HepG2 (cell line): ENCODE data around the gene ZNF674. TPM values are rescaled to one million over a fixed set of nuclear protein-coding genes. Genes with fewer than 3 reads are reported as not detected.

ENCODE experiments used
- DBP ChIP-seq: sonication (generic); formaldehyde crosslinking; IDR thresholded peaks from 2 replicates; pipeline ENCODE4 v1.4.0; 2020; ENCODE audit warnings: missing genetic modification reagents; ENCODE audit errors: not compliant biosample characterization
- HNRNPK ChIP-seq: fragments of 200-400 bp; formaldehyde crosslinking; IDR thresholded peaks from 2 replicates; pipeline ENCODE4 v1.6.1; 2018; ENCODE audit warnings: low read length, low read depth, moderate library complexity, mild to moderate bottlenecking; ENCODE audit not compliant: poor library complexity, severe bottlenecking
- IKZF1 ChIP-seq: fragments of 450-650 bp; IDR thresholded peaks from 2 replicates; pipeline ENCODE4 v1.7.1; 2016
- NBN ChIP-seq: fragments of 450-650 bp; conservative IDR thresholded peaks from 2 replicates; pipeline ENCODE4 v1.6.1; 2017
- PHF8 ChIP-seq: sonication (generic); formaldehyde crosslinking; IDR thresholded peaks from 2 replicates; pipeline ENCODE4 v1.5.0; 2020; ENCODE audit warnings: missing genetic modification reagents
- RBAK ChIP-seq: sonication (generic); formaldehyde crosslinking; IDR thresholded peaks from 2 replicates; pipeline ENCODE4 v1.5.1; 2020; ENCODE audit warnings: mild to moderate bottlenecking, missing genetic modification reagents
- SATB2 ChIP-seq: sonication (generic); formaldehyde crosslinking; IDR thresholded peaks from 2 replicates; pipeline ENCODE4 v1.5.0; 2020; ENCODE audit warnings: missing genetic modification reagents
- THAP11 ChIP-seq: IDR thresholded peaks from 2 replicates; pipeline ENCODE4 v1.6.1; 2016; ENCODE audit warnings: missing biosample characterization, missing genetic modification reagents
- ZFX ChIP-seq: sonication (generic); formaldehyde crosslinking; IDR thresholded peaks from 2 replicates; pipeline ENCODE4 v1.4.0; 2020; ENCODE audit warnings: mild to moderate bottlenecking, low read depth, missing genetic modification reagents, moderate library complexity
- ZFYVE20 ChIP-seq: sonication (generic); formaldehyde crosslinking; IDR thresholded peaks from 2 replicates; pipeline ENCODE4 v1.8.0; 2023; ENCODE audit warnings: low read depth, mild to moderate bottlenecking, moderate library complexity, missing genetic modification reagents, borderline replicate concordance
- ZHX2 ChIP-seq, 2 experiments: sonication (generic) in 1 of 2; formaldehyde crosslinking in 1 of 2; IDR thresholded peaks; 2 replicates each; pipeline versions ENCODE4 v1.6.1 to v1.9.0; 2014 to 2022; ENCODE audit warnings: antibody characterized with exemption in 1 of 2, borderline replicate concordance in 1 of 2, inconsistent platforms in 1 of 2, low read depth in 1 of 2, missing genetic modification reagents in 1 of 2
- ZNF574 ChIP-seq: sonication (generic); formaldehyde crosslinking; IDR thresholded peaks from 2 replicates; pipeline ENCODE4 v1.4.0; 2020; ENCODE audit warnings: missing genetic modification reagents
- ZNF576 ChIP-seq: sonication (generic); formaldehyde crosslinking; IDR thresholded peaks from 2 replicates; pipeline ENCODE4 v1.4.0; 2020; ENCODE audit warnings: mild to moderate bottlenecking, missing genetic modification reagents
- ZNF766 ChIP-seq: sonication (generic); formaldehyde crosslinking; IDR thresholded peaks from 2 replicates; pipeline ENCODE4 v1.5.0; 2020; ENCODE audit warnings: missing genetic modification reagents, borderline replicate concordance
- ZNF883 ChIP-seq: sonication (generic); formaldehyde crosslinking; IDR thresholded peaks from 2 replicates; pipeline ENCODE4 v1.5.1; 2020; ENCODE audit warnings: mild to moderate bottlenecking, missing genetic modification reagents; ENCODE audit errors: not compliant biosample characterization
- polyA plus RNA-seq, 8 experiments: library from polyadenylated mRNA; depleted of rRNA in 3 of 8; stranded (reverse) in 7 of 8; unstranded in 1 of 8; fragments of >200 nt; fragmentation: Illumina TruSeq in 4 of 8; extraction: Trizol in 4 of 8; gene quantifications; 2 replicates each; pipeline versions ENCODE4 v1.2.1 to v1.2.3, GENCODE V29; 2011 to 2016; ENCODE audit warnings: low read depth in 4 of 8, missing spikeins in 1 of 8, mixed read lengths in 1 of 8; ENCODE audit not compliant: insufficient read depth in 1 of 8
- total RNA-seq, 5 experiments: library from RNA; depleted of rRNA; stranded (reverse); fragments of >200 nt; fragmentation: Illumina TruSeq; extraction: Trizol; gene quantifications; 2 replicates each; pipeline ENCODE4 v1.2.3, GENCODE V29; 2016; ENCODE audit warnings: low read depth in 1 of 5
- TF ChIP-seq, protein P1 (sequence below): sonication (generic); formaldehyde crosslinking; IDR thresholded peaks from 2 replicates; pipeline ENCODE4 v1.4.0; 2020; ENCODE audit warnings: mild to moderate bottlenecking, low read depth, missing genetic modification reagents
- TF ChIP-seq, protein P2 (sequence below): sonication (generic); formaldehyde crosslinking; IDR thresholded peaks from 2 replicates; pipeline ENCODE4 v1.8.1; 2023; ENCODE audit warnings: mild to moderate bottlenecking, missing genetic modification reagents, borderline replicate concordance

Gene ZNF674
- total and polyA plus RNA-seq, 2 of the 13 experiments (the other 11 are each of a cell fraction or from before 2014, with no cell fraction given) = 2.9 to 3.5 TPM

DNA sequence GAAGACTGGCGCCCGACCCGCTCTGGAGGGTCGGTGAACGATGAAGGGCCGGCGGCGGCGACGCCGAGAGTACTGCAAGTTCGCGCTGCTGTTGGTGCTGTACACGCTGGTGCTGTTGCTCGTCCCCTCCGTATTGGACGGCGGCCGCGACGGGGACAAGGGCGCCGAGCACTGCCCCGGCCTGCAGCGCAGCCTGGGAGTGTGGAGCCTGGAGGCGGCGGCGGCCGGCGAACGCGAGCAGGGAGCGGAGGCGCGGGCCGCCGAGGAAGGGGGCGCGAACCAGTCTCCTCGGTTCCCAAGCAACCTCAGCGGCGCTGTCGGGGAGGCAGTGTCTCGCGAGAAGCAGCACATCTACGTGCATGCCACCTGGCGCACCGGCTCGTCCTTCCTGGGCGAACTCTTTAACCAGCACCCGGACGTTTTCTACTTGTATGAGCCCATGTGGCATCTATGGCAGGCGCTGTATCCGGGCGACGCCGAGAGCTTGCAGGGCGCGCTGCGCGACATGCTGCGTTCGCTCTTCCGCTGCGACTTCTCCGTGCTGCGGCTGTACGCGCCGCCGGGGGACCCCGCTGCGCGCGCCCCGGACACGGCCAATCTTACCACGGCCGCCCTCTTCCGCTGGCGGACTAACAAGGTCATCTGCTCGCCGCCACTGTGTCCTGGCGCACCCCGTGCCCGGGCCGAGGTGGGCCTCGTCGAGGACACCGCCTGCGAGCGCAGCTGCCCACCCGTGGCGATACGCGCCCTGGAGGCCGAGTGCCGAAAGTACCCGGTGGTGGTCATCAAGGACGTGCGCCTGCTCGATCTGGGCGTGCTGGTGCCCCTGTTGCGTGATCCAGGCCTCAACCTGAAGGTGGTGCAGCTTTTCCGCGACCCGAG is 28.9 kb upstream of the ZNF674 start (continued):
- TF ChIP-seq ZNF576 (CRISPR knock-in tag) (no peak), ZHX2 (IDR thresholded peaks at IDR 0.05; ENCODE audit: low read depth) (no peak), ZHX2 (CRISPR knock-in tag; IDR thresholded peaks at IDR 0.05; ENCODE audit: borderline replicate concordance) (no peak), DBP (CRISPR knock-in tag) (no peak), IKZF1 (no peak), ZFX (CRISPR knock-in tag) (peak; percentile 71), ZNF883 (CRISPR knock-in tag) (no peak), NBN (no peak), ZFYVE20 (CRISPR knock-in tag) (0 out of 2 replicates have a peak, but pooled peaks have one; percentile 62), PHF8 (CRISPR knock-in tag) (peak; percentile 51), ZNF574 (CRISPR knock-in tag) (no peak), ZNF766 (no peak), SATB2 (CRISPR knock-in tag) (no peak), HNRNPK (no peak), RBAK (no peak), THAP11 (0 out of 2 replicates have a peak, but pooled peaks have one; percentile 34)
- TF ChIP-seq, protein P1, sequence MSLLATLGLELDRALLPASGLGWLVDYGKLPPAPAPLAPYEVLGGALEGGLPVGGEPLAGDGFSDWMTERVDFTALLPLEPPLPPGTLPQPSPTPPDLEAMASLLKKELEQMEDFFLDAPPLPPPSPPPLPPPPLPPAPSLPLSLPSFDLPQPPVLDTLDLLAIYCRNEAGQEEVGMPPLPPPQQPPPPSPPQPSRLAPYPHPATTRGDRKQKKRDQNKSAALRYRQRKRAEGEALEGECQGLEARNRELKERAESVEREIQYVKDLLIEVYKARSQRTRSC (CRISPR knock-in tag) = no peak
- TF ChIP-seq, protein P2, sequence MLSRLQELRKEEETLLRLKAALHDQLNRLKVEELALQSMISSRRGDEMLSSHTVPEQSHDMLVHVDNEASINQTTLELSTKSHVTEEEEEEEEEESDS (CRISPR knock-in tag) = no peak
